Duodenal mucosa (tissue), 2 donors: ENCODE data around the gene FNDC7.
"Not testable (repeated sequence)": the region's sequence is repeated elsewhere in the genome, so short reads cannot be mapped to it uniquely, and the experiment has no call there.

Experiments
- H3K27ac ChIP-seq: one replicate; pipeline ENCODE4 v1.7.0; 2013; ENCODE audit warnings: low read depth, low read length
- H3K27me3 ChIP-seq, 2 donors: one replicate each; pipeline ENCODE4 v1.7.0; 2013; ENCODE audit warnings: low read length in 2 of 2, control low read depth in 1 of 2; ENCODE audit not compliant: insufficient read depth in 2 of 2, control insufficient read depth in 1 of 2
- H3K36me3 ChIP-seq, 2 donors: one replicate each; pipeline ENCODE4 v1.7.0; 2013; ENCODE audit warnings: low read length in 2 of 2, control low read depth in 1 of 2; ENCODE audit not compliant: insufficient read depth in 2 of 2, control insufficient read depth in 1 of 2
- H3K4me1 ChIP-seq, 2 donors: one replicate each; pipeline ENCODE4 v1.7.0; 2013; ENCODE audit warnings: low read length in 2 of 2, control low read depth in 1 of 2; ENCODE audit not compliant: insufficient read depth in 2 of 2, control insufficient read depth in 1 of 2
- H3K4me3 ChIP-seq, 2 donors: one replicate each; pipeline ENCODE4 v1.7.0; 2013; ENCODE audit warnings: low read length in 2 of 2, low read depth in 1 of 2
- H3K9ac ChIP-seq, 2 donors: one replicate each; pipeline ENCODE4 v1.7.0; 2013; ENCODE audit warnings: low read length in 2 of 2, low read depth in 1 of 2
- H3K9me3 ChIP-seq, 2 donors: one replicate each; pipeline ENCODE4 v1.7.0; 2013; ENCODE audit warnings: low read length in 2 of 2, control low read depth in 1 of 2; ENCODE audit not compliant: control insufficient read depth in 1 of 2

Gene FNDC7

DNA sequence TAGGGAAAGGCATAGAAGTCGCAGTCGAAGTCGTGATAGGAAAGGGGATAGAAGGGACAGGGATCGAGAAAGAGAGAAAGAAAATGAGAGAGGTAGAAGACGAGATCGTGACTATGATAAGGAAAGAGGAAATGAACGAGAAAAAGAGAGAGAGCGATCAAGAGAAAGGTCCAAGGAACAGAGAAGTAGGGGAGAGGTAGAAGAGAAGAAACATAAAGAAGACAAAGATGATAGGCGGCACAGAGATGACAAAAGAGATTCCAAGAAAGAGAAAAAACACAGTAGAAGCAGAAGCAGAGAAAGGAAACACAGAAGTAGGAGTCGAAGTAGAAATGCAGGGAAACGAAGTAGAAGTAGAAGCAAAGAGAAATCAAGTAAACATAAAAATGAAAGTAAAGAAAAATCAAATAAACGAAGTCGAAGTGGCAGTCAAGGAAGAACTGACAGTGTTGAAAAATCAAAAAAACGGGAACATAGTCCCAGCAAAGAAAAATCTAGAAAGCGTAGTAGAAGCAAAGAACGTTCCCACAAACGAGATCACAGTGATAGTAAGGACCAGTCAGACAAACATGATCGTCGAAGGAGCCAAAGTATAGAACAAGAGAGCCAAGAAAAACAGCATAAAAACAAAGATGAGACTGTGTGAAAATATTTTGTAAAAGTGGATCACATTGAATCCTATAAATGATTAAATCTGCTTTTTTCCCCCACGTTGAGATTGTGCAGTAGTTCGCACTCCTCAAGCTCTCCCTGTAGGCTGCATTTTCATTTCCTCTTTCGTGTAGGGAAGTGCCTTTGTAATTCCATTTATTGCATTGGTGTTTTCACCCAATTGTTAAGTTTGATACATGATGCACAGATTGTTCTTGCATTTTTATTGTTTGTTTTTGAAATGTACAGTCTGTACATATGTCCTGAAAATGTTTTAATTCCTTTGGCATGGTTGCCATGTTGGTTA is 13.1 kb upstream of the FNDC7 start:
- H3K27ac ChIP-seq: no peak overlapping the region
- H3K36me3 ChIP-seq: peaks cover 36 to 61% of the 10 kb centered on the region in 2 donors
- peaks cover 5 to 14% of the 10 kb centered on the region in 2 donors for H3K4me1 ChIP-seq
- no peaks in the 10 kb centered on the region for H3K9me3 ChIP-seq
- no peaks in the 10 kb centered on the region for H3K27me3 ChIP-seq
- H3K4me3 ChIP-seq: no peak overlapping the region
- H3K9ac ChIP-seq: no peak overlapping the region

DNA sequence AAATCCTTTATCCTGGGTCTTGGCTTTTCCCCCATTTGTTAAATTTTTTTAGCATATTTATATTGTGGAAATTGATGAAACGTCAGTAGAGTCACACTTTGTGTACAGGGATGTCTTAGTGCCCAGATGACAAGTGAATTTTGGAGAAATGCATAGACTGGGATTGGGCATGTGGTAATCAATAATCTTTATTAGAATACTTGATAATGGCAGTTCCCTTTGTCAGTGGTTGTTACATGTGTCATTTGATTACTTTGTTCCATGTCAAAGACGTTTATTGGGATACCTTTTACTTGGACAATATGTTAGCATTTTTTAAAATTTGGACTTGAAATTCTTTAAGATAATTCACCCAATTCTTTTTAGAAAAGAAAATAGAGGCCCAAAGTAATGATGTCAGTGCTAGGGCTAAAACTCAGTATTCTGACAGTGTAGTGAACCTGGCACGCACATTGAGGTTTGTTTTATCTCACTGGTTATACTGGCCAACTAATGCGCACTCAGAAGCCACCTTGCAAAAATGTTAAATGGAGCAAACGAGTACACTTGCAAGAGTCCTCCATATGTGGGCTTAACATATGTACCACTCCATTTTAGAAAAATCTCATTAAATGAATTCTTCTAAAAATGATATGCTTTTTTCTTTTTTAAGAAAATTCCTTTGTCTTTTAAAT is 11.4 kb upstream of the FNDC7 start:
- Histone ChIP-seq H3K9me3 (no peaks in the 10 kb centered on the region), H3K4me3 (no peak overlapping the region), H3K27me3 (no peaks in the 10 kb centered on the region), H3K27ac (no peak overlapping the region), H3K9ac (no peak overlapping the region), H3K36me3 (peaks cover 33 to 55% of the 10 kb centered on the region in 2 donors), H3K4me1 (peaks cover 4 to 5% of the 10 kb centered on the region in 2 donors)

- H3K36me3 ChIP-seq: peaks cover 26 to 48% of the 10 kb centered on the region in 2 donors
- H3K4me3 ChIP-seq, H3K27ac ChIP-seq, H3K9ac ChIP-seq, H3K27me3 ChIP-seq, H3K9me3 ChIP-seq, H3K4me1 ChIP-seq: not testable (repeated sequence)
Measured at GRCh38 chr1:108702109-108702508, 10.6 kb upstream of the FNDC7 start.

DNA sequence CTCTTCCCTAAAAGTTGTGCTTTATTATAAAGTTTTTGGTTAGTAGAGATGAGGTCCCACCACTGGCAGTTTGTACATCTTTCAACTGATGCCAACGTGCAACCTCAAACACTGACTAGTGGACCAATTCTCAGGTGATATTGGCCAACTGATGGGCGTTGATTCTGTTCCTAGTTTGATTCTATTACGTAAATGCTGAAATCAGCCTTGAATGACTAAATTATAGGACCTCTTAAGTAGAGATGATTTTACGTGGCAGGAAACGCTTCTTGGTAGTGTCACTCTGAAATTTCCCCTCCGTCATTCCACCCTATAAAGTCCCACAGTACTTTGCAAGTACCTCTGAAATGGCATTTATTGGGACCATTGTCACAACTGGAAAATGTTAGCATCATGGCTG is 8.8 kb upstream of the FNDC7 start:
- Histone ChIP-seq H3K27me3 (no peaks in the 10 kb centered on the region), H3K4me1 (peaks cover 0 to 4% of the 10 kb centered on the region in 2 donors), H3K27ac (no peak overlapping the region), H3K36me3 (peaks cover 14 to 30% of the 10 kb centered on the region in 2 donors), H3K4me3 (no peak overlapping the region), H3K9ac (no peak overlapping the region), H3K9me3 (no peaks in the 10 kb centered on the region)

GRCh38 chr1:108704496-108704895 is 8.2 kb upstream of the FNDC7 start:
- Histone ChIP-seq H3K27me3 (no peaks in the 10 kb centered on the region), H3K4me1 (peaks cover 0 to 4% of the 10 kb centered on the region in 2 donors), H3K9ac (no peak overlapping the region), H3K4me3 (no peak overlapping the region), H3K27ac (no peak overlapping the region), H3K9me3 (no peaks in the 10 kb centered on the region), H3K36me3 (peaks cover 9 to 24% of the 10 kb centered on the region in 2 donors)

DNA sequence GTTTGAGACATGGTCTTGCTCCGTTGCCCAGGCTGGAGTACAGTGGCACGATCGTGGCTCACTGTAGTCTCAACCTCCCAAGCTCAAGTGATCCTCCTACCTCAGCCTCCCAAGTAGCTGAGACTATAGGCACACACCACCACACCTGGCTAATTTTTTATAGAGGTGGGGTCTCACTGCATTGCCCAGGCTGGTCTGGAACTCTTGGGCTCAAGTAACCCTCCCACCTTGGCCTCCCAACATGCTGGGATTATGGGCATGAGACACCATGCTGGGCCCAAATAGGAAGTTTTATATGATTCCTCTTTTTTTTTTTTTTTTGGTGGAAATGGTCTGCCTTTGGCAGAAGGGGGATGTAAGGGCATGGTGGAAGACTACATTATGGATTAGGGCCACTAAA is 6.1 kb upstream of the FNDC7 start:
- no peak overlapping the region for H3K4me3 ChIP-seq
- peaks cover 0 to 4% of the 10 kb centered on the region in 2 donors for H3K4me1 ChIP-seq
- H3K36me3 ChIP-seq: peaks cover 0 to 5% of the 10 kb centered on the region in 2 donors
- no peaks in the 10 kb centered on the region for H3K27me3 ChIP-seq
- H3K9ac ChIP-seq: no peak overlapping the region
- H3K27ac ChIP-seq: no peak overlapping the region
- no peaks in the 10 kb centered on the region for H3K9me3 ChIP-seq

GRCh38 chr1:108708691-108709660 is 3.7 kb upstream of the FNDC7 start:
- no peaks in the 10 kb centered on the region for H3K27me3 ChIP-seq
- peaks cover 0 to 4% of the 10 kb centered on the region in 2 donors for H3K4me1 ChIP-seq
- no peak overlapping the region for H3K27ac ChIP-seq
- no peaks in the 10 kb centered on the region for H3K36me3 ChIP-seq
- no peak overlapping the region for H3K9ac ChIP-seq
- no peaks in the 10 kb centered on the region for H3K9me3 ChIP-seq
- H3K4me3 ChIP-seq: no peak overlapping the region

DNA sequence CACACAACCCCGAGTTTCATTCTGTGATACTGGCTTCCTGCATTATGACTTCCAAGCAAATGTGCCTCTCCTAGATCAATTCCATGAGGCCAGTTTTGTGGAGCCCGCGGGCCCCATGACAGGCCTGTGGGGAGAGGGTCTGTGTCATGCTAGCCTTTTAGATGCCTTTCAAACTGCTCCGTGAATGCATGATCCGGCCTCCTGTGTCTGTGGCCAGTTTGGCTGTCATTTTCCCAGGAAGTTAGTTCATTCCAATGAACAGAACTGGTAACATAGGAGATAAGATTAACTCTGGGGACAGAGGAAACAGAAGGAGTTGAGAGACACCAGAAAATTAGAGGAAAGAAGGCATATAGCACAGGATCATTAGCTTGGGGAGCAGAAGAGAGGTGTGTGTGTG is 3.2 kb downstream of the FNDC7 start:
- no peaks in the 10 kb centered on the region for H3K4me1 ChIP-seq
- H3K27ac ChIP-seq: no peak overlapping the region
- H3K9me3 ChIP-seq: no peaks in the 10 kb centered on the region
- no peak overlapping the region for H3K4me3 ChIP-seq
- no peak overlapping the region for H3K9ac ChIP-seq
- H3K27me3 ChIP-seq: no peaks in the 10 kb centered on the region
- no peaks in the 10 kb centered on the region for H3K36me3 ChIP-seq

GRCh38 chr1:108716437-108717230 is 3.9 kb downstream of the FNDC7 start:
- Histone ChIP-seq H3K4me3 (no peak overlapping the region), H3K27me3 (no peaks in the 10 kb centered on the region), H3K36me3 (no peaks in the 10 kb centered on the region), H3K4me1 (no peaks in the 10 kb centered on the region), H3K27ac (no peak overlapping the region), H3K9ac (no peak overlapping the region), H3K9me3 (no peaks in the 10 kb centered on the region)
